ENCODE data around the gene RHOG. TPM values are rescaled to one million over a fixed set of nuclear protein-coding genes. Genes with fewer than 3 reads are reported as not detected.
"Not testable (repeated sequence)": the region's sequence is repeated elsewhere in the genome, so short reads cannot be mapped to it uniquely, and the experiment has no call there.

RHOG gene
- total and polyA plus RNA-seq, 2 donors, result 35.1 to 77.3 TPM

DNA sequence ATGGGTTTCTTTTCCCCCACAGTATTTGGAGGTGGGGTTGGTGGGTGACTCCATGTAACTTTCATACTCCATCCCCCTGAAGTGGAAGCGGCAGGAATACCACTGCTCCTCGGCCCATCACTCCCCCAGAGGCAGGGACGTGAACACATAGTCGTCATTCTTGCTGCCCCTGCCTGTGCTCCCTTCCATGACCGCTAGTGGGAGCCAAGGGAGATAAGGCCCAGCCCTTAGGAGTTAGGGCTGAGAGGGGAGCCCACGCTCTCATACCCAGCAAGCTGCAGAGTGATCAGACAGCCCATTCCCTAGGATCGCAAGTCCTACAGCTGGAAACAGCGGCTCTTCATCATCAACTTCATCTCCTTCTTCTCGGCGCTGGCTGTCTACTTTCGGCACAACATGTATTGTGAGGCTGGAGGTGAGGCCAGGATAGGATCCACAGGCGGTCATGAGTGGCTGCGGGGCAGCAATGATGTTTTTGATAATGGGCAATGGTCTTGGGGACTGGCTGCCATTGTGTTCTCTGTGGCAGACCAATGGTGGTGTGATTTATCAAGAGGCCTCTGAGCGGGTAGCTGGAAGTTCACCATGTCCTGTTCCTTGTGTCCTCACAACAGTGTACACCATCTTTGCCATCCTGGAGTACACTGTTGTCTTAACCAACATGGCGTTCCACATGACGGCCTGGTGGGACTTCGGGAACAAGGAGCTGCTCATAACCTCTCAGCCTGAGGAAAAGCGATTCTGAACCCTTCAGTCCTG, 15.9 kb downstream of the RHOG start:
- no peaks in the 10 kb centered on the region for H3K27me3 ChIP-seq (ENCODE audit: control insufficient read depth in 2 of 2, insufficient read depth in 1 of 2, low read length in 1 of 2)
- DNase-seq (ENCODE audit: low read depth in 6 of 9, low spot score in 9 of 9), result peak in 6 of 9 donors; percentile 69 to 90 (median 78)
- peaks cover 0 to 4% of the 10 kb centered on the region in 2 donors for H3K4me1 ChIP-seq (ENCODE audit: control insufficient read depth in 2 of 2, insufficient read depth in 2 of 2, low read length in 2 of 2)
- peaks cover 38 to 47% of the 10 kb centered on the region in 2 donors for H3K36me3 ChIP-seq (ENCODE audit: control insufficient read depth in 2 of 2, insufficient read depth in 2 of 2, low read length in 1 of 2)
- no peak overlapping the region for H3K4me3 ChIP-seq (ENCODE audit: low read length in 2 of 2)
- H3K27ac ChIP-seq (ENCODE audit: low read depth in 1 of 2, low read length in 1 of 2), result no peak overlapping the region
- 71% methylated on average over 18 of the region's 18 CpGs for WGBS
- H3K9me3 ChIP-seq (ENCODE audit: control insufficient read depth in 2 of 2, insufficient read depth in 1 of 2, low read length in 1 of 2), result no peaks in the 10 kb centered on the region

DNA sequence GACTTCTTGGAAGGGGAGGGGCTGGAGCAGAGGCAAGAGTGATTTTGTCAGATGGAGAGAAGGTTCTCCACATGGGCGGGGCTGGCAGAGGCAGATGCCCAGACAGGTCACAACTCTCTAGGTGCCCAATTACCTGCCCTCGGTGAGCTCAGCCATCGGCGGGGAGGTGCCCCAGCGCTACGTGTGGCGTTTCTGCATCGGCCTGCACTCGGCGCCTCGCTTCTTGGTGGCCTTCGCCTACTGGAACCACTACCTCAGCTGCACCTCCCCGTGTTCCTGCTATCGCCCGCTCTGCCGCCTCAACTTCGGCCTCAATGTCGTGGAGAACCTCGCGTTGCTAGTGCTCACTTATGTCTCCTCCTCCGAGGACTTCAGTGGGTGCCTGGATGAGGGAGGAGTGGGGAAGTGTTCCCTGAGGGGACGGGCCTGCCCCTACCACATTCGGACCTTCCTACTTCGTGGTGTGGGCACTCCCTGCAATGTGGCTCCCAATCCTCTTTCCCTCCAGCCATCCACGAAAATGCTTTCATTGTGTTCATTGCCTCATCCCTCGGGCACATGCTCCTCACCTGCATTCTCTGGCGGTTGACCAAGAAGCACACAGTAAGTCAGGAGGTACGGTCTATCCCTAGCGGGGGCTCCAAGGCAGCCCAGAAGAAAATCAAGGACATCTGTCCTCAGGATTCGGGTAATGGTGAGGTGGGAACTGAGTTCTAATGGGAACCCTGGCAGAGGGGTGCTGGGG, 16.8 kb downstream of the RHOG start:
- peaks cover 0 to 4% of the 10 kb centered on the region in 2 donors for H3K4me1 ChIP-seq (ENCODE audit: control insufficient read depth in 2 of 2, insufficient read depth in 2 of 2, low read length in 2 of 2)
- no peak for DNase-seq (ENCODE audit: low read depth in 6 of 9, low spot score in 9 of 9)
- no peaks in the 10 kb centered on the region for H3K9me3 ChIP-seq (ENCODE audit: control insufficient read depth in 2 of 2, insufficient read depth in 1 of 2, low read length in 1 of 2)
- WGBS, result 98% methylated on average over 30 of the region's 30 CpGs
- H3K4me3 ChIP-seq (ENCODE audit: low read length in 2 of 2), result no peak overlapping the region
- H3K27ac ChIP-seq (ENCODE audit: low read depth in 1 of 2, low read length in 1 of 2), result no peak overlapping the region
- peaks cover 35 to 39% of the 10 kb centered on the region in 2 donors for H3K36me3 ChIP-seq (ENCODE audit: control insufficient read depth in 2 of 2, insufficient read depth in 2 of 2, low read length in 1 of 2)
- H3K27me3 ChIP-seq (ENCODE audit: control insufficient read depth in 2 of 2, insufficient read depth in 1 of 2, low read length in 1 of 2), result no peaks in the 10 kb centered on the region

DNA sequence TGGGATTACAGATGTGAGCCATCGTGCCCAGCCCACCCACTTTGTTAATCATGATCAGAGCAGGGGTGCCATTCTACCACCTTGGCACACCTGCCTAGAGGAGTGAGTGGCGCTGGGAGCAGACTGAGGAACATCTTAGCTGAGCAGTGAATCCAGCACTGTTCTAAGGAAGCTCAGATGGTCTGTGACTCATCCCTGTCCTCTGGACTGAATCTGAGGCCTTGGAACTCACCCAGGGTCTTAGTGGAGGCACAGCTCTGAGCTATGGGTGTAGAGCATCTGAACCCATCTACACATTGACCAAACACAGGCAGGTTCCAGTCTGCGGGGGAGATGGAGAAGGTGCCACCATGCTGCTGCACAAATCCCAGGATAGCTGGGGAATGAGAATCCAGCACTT, 17.5 kb downstream of the RHOG start:
- 98% methylated on average over 3 of the region's 3 CpGs for WGBS
- Histone ChIP-seq H3K9me3 (ENCODE audit: control insufficient read depth in 2 of 2, insufficient read depth in 1 of 2, low read length in 1 of 2) (no peaks in the 10 kb centered on the region), H3K4me1 (ENCODE audit: control insufficient read depth in 2 of 2, insufficient read depth in 2 of 2, low read length in 2 of 2) (peaks cover 0 to 4% of the 10 kb centered on the region in 2 donors), H3K27me3 (ENCODE audit: control insufficient read depth in 2 of 2, insufficient read depth in 1 of 2, low read length in 1 of 2) (no peaks in the 10 kb centered on the region), H3K27ac (ENCODE audit: low read depth in 1 of 2, low read length in 1 of 2) (no peak overlapping the region), H3K4me3 (ENCODE audit: low read length in 2 of 2) (no peak overlapping the region), H3K36me3 (ENCODE audit: control insufficient read depth in 2 of 2, insufficient read depth in 2 of 2, low read length in 1 of 2) (peaks cover 35 to 38% of the 10 kb centered on the region in 2 donors)
- DNase-seq (ENCODE audit: low read depth in 6 of 9, low spot score in 9 of 9), result no peak

- Histone ChIP-seq H3K36me3 (ENCODE audit: control insufficient read depth in 2 of 2, insufficient read depth in 2 of 2, low read length in 1 of 2) (peaks cover 25 to 28% of the 10 kb centered on the region in 2 donors), H3K27me3 (ENCODE audit: control insufficient read depth in 2 of 2, insufficient read depth in 1 of 2, low read length in 1 of 2) (no peaks in the 10 kb centered on the region), H3K9me3 (ENCODE audit: control insufficient read depth in 2 of 2, insufficient read depth in 1 of 2, low read length in 1 of 2) (no peaks in the 10 kb centered on the region), H3K4me1 (ENCODE audit: control insufficient read depth in 2 of 2, insufficient read depth in 2 of 2, low read length in 2 of 2) (peaks cover 0 to 4% of the 10 kb centered on the region in 2 donors), H3K4me3 (ENCODE audit: low read length in 2 of 2) (no peak overlapping the region), H3K27ac (ENCODE audit: low read depth in 1 of 2, low read length in 1 of 2) (no peak overlapping the region)
- no peak for DNase-seq (ENCODE audit: low read depth in 6 of 9, low spot score in 9 of 9)
- WGBS, result 97% methylated on average over 7 of the region's 7 CpGs
Measured at GRCh38 chr11:3822312-3822711, 18.4 kb downstream of the RHOG start.

DNA sequence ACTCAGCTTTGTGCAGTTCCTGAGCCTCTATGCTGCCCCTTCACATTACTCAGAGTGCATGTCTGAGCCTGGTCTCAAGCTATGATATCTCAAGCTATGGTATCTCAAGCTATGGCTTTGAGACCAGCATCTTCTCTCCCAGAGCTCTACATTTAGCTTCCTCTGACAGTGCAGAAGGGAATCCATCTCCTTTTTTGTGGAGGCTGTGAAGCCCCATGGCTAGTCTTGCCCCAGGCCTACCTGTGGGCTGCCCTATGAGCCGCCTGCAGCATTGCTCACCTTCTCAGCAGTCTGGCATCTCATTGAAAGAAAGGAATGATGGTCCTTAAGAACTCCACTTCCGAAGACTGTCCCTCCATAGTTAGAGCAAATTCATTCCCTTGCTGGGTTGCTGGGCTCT, 19.8 kb downstream of the RHOG start:
- Histone ChIP-seq H3K36me3 (ENCODE audit: control insufficient read depth in 2 of 2, insufficient read depth in 2 of 2, low read length in 1 of 2) (peaks cover 12 to 15% of the 10 kb centered on the region in 2 donors), H3K4me1 (ENCODE audit: control insufficient read depth in 2 of 2, insufficient read depth in 2 of 2, low read length in 2 of 2) (peaks cover 0 to 4% of the 10 kb centered on the region in 2 donors), H3K27me3 (ENCODE audit: control insufficient read depth in 2 of 2, insufficient read depth in 1 of 2, low read length in 1 of 2) (no peaks in the 10 kb centered on the region), H3K9me3 (ENCODE audit: control insufficient read depth in 2 of 2, insufficient read depth in 1 of 2, low read length in 1 of 2) (no peaks in the 10 kb centered on the region), H3K27ac (ENCODE audit: low read depth in 1 of 2, low read length in 1 of 2) (no peak overlapping the region), H3K4me3 (ENCODE audit: low read length in 2 of 2) (no peak overlapping the region)
- DNase-seq (ENCODE audit: low read depth in 6 of 9, low spot score in 9 of 9), result no peak
- 97% methylated on average over 2 of the region's 2 CpGs for WGBS

- Histone ChIP-seq H3K9me3 (ENCODE audit: control insufficient read depth in 2 of 2, insufficient read depth in 1 of 2, low read length in 1 of 2) (no peaks in the 10 kb centered on the region), H3K4me3 (ENCODE audit: low read length in 2 of 2) (no peak overlapping the region), H3K4me1 (ENCODE audit: control insufficient read depth in 2 of 2, insufficient read depth in 2 of 2, low read length in 2 of 2) (no peaks in the 10 kb centered on the region), H3K27me3 (ENCODE audit: control insufficient read depth in 2 of 2, insufficient read depth in 1 of 2, low read length in 1 of 2) (no peaks in the 10 kb centered on the region), H3K27ac (ENCODE audit: low read depth in 1 of 2, low read length in 1 of 2) (no peak overlapping the region), H3K36me3 (ENCODE audit: control insufficient read depth in 2 of 2, insufficient read depth in 2 of 2, low read length in 1 of 2) (peaks cover 0 to 2% of the 10 kb centered on the region in 2 donors)
- 94% methylated on average over 10 of the region's 10 CpGs for WGBS
- no peak for DNase-seq (ENCODE audit: low read depth in 6 of 9, low spot score in 9 of 9)
Measured at GRCh38 chr11:3817181-3817800, 23.5 kb downstream of the RHOG start.

DNA sequence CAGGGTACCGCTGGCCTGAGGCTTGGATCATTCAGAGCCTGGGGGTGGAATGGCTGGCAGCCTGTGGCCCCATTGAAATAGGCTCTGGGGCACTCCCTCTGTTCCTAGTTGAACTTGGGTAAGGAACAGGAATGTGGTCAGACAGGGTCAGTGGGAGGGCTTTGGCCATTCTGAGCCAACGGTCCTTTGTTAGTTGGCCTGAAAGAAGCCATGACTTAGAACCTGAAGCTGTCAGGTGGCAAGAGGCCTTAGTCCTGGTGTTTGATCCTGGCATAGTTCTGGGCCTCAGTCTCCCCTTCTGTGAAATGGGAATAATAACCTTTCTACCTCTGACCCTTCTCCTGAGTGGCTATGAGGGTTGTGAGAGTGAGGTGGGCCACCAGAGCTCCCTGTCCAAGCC, 24.1 kb downstream of the RHOG start:
- 98% methylated on average over 2 of the region's 2 CpGs for WGBS
- Histone ChIP-seq H3K4me3 (ENCODE audit: low read length in 2 of 2) (no peak overlapping the region), H3K27ac (ENCODE audit: low read depth in 1 of 2, low read length in 1 of 2) (no peak overlapping the region), H3K9me3 (ENCODE audit: control insufficient read depth in 2 of 2, insufficient read depth in 1 of 2, low read length in 1 of 2) (no peaks in the 10 kb centered on the region), H3K27me3 (ENCODE audit: control insufficient read depth in 2 of 2, insufficient read depth in 1 of 2, low read length in 1 of 2) (no peaks in the 10 kb centered on the region), H3K36me3 (ENCODE audit: control insufficient read depth in 2 of 2, insufficient read depth in 2 of 2, low read length in 1 of 2) (peaks cover 0 to 2% of the 10 kb centered on the region in 2 donors), H3K4me1 (ENCODE audit: control insufficient read depth in 2 of 2, insufficient read depth in 2 of 2, low read length in 2 of 2) (no peaks in the 10 kb centered on the region)
- DNase-seq (ENCODE audit: low read depth in 6 of 9, low spot score in 9 of 9), result no peak

- Histone ChIP-seq H3K4me1 (ENCODE audit: control insufficient read depth in 2 of 2, insufficient read depth in 2 of 2, low read length in 2 of 2) (no peaks in the 10 kb centered on the region), H3K4me3 (ENCODE audit: low read length in 2 of 2) (no peak overlapping the region), H3K9me3 (ENCODE audit: control insufficient read depth in 2 of 2, insufficient read depth in 1 of 2, low read length in 1 of 2) (no peaks in the 10 kb centered on the region), H3K27me3 (ENCODE audit: control insufficient read depth in 2 of 2, insufficient read depth in 1 of 2, low read length in 1 of 2) (no peaks in the 10 kb centered on the region), H3K27ac (ENCODE audit: low read depth in 1 of 2, low read length in 1 of 2) (no peak overlapping the region), H3K36me3 (ENCODE audit: control insufficient read depth in 2 of 2, insufficient read depth in 2 of 2, low read length in 1 of 2) (peaks cover 0 to 5% of the 10 kb centered on the region in 2 donors)
- DNase-seq (ENCODE audit: low read depth in 6 of 9, low spot score in 9 of 9), result no peak
- WGBS, result 95% methylated on average over 4 of the region's 4 CpGs
Measured at GRCh38 chr11:3815845-3816244, 24.9 kb downstream of the RHOG start.

DNA sequence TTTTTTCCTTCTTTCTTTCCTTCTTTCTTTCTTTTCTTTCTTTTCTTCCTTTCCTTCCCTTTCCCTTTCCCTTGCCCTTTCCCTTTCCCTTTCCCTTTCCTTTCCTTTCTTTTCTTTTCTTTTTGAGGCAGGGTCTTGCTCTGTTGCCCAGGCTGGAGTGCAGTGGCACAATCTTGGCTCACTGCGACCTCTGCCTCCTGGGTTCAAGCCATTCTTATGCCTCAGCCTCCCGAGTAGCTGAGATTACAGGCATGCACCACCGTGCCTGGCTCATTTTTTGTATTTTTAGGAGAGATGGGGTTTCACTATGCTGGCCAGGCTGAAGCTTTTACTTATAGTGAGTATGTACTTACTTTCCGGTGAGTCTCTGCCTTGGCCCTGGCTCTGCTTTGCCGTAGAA, 25.9 kb downstream of the RHOG start:
- not testable (repeated sequence) for H3K27me3 ChIP-seq (ENCODE audit: control insufficient read depth in 2 of 2, insufficient read depth in 1 of 2, low read length in 1 of 2); H3K4me1 ChIP-seq (ENCODE audit: control insufficient read depth in 2 of 2, insufficient read depth in 2 of 2, low read length in 2 of 2); H3K27ac ChIP-seq (ENCODE audit: low read depth in 1 of 2, low read length in 1 of 2); H3K36me3 ChIP-seq (ENCODE audit: control insufficient read depth in 2 of 2, insufficient read depth in 2 of 2, low read length in 1 of 2); H3K9me3 ChIP-seq (ENCODE audit: control insufficient read depth in 2 of 2, insufficient read depth in 1 of 2, low read length in 1 of 2); DNase-seq (ENCODE audit: low read depth in 6 of 9, low spot score in 9 of 9); H3K4me3 ChIP-seq (ENCODE audit: low read length in 2 of 2)
- 98% methylated on average over 5 of the region's 5 CpGs for WGBS

All from thymus (tissue), 11 donors.